Ishikawa (cell line): ENCODE data around the gene PPIAL4G.
"Not testable (repeated sequence)": the region's sequence is repeated elsewhere in the genome, so short reads cannot be mapped to it uniquely, and the experiment has no call there.

Experiments
- CEBPB ChIP-seq: IDR thresholded peaks from 2 replicates; pipeline ENCODE4 v1.6.1; 2012
- CREB1 ChIP-seq: IDR thresholded peaks from 2 replicates; pipeline ENCODE4 v1.6.1; 2012; ENCODE audit warnings: low read depth
- EGR1 ChIP-seq: IDR thresholded peaks from 2 replicates; pipeline ENCODE4 v1.6.1; 2012
- EP300 ChIP-seq: IDR thresholded peaks from 2 replicates; pipeline ENCODE4 v1.6.1; 2012; ENCODE audit warnings: borderline replicate concordance
- FOXM1 ChIP-seq: IDR thresholded peaks from 2 replicates; pipeline ENCODE4 v1.6.1; 2012; ENCODE audit warnings: low read depth, borderline replicate concordance
- NFIC ChIP-seq: IDR thresholded peaks from 2 replicates; pipeline ENCODE4 v1.6.1; 2012
- RAD21 ChIP-seq: IDR thresholded peaks from 2 replicates; pipeline ENCODE4 v1.6.1; 2012; ENCODE audit warnings: low read depth
- TAF1 ChIP-seq: IDR thresholded peaks from 2 replicates; pipeline ENCODE4 v1.6.1; 2012; ENCODE audit warnings: low read depth, mild to moderate bottlenecking
- TCF12 ChIP-seq: IDR thresholded peaks from 2 replicates; pipeline ENCODE4 v1.6.1; 2012; ENCODE audit warnings: low read depth
- TEAD4 ChIP-seq: IDR thresholded peaks from 2 replicates; pipeline ENCODE4 v1.6.1; 2012
- YY1 ChIP-seq: IDR thresholded peaks from 2 replicates; pipeline ENCODE4 v1.6.1; 2012; ENCODE audit warnings: low read depth
- ZBTB7A ChIP-seq: IDR thresholded peaks from 2 replicates; pipeline ENCODE4 v1.6.1; 2012; ENCODE audit warnings: low read depth
- TF ChIP-seq, protein P1 (sequence below): IDR thresholded peaks from 2 replicates; pipeline ENCODE4 v1.6.1; 2012
- TF ChIP-seq, protein P2 (sequence below): IDR thresholded peaks from 2 replicates; pipeline ENCODE4 v1.6.1; 2012
- TF ChIP-seq, protein P3 (sequence below): IDR thresholded peaks from 2 replicates; pipeline ENCODE4 v1.6.1; 2012; ENCODE audit warnings: low read depth, mild to moderate bottlenecking

Gene PPIAL4G

DNA sequence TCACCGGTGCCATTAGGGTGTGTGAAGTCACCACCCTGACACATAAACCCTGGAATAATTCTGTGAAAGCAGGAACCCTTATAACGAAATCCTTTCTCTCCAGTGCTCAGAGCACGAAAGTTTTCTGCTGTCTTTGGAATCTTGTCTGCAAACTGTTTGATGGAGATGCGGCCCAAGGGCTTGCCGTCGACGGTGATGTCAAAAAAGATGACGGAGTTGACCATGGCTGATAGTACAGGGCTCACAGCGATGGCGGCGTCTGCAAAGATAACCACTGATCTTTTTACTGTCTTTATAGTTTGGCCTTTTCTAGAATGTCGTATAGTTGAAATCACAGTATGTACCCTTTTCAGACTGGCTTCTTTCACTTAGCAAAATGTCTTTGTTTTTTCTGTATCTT is at the start of gene PPIAL4G:
TSS of gene PPIAL4G (minus strand) at position 274 of the 400 bp plus-strand sequence. CDS start at position 224, 50 bp downstream.
- TF ChIP-seq YY1, CREB1, TCF12: not testable (repeated sequence)

DNA sequence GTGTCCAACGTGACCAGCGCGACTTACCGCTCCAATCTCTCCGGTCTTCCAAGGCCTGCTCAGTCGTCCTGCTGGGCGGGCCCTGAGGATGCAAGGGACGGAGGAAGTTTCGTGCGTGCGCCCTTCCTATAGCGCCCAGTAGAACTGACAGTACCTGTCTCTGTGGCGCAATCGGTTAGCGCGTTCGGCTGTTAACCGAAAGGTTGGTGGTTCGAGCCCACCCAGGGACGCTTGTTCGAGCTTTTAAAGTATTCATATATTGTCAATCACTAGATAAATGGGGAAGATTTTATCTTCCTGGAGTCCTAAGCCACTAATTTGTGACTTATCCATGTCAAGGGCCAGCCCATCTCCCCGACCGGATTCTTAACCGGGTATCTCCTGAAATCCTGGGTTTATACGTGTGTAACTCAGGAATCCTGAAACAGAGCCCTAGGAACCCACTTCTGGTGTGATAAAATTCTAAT is 46.0 kb upstream of the PPIAL4G start:
- TF ChIP-seq CEBPB (peak; percentile 21; the same call in 1 of the 2 replicates), TEAD4 (0 out of 2 replicates have a peak, but pooled peaks have one; percentile 24)

DNA sequence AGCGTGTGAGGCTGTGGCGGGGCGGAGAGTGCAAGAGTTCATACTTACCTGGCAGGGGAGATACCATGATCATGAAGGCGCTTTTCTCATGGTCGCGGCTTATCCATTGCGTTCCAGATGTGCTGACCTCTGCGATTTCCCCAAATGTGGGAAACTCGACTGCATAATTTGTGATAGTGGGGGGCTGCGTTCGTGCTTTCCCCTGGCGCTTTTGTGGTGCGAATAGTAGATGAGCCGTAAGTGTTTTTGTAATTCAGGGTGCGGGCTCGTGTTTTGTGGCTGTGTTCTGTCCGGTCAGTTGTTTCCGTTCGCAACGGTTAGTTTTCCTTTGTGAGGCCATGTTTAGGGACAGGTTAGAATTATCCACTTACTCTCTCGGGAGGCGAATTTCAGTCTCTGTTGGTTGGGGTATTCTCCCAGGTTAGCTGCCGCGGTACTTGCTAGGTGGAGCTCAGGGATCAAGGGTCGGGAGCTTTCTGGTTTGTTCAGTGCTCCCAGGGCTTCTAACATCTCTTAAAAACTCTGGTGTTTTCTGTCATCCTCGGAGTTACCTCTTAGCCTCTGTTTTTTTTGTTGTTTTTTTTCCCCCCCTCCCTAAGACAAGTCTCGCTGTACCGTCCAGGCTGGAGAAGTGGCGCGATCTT is 39.6 kb upstream of the PPIAL4G start:
- TF ChIP-seq, protein P1, sequence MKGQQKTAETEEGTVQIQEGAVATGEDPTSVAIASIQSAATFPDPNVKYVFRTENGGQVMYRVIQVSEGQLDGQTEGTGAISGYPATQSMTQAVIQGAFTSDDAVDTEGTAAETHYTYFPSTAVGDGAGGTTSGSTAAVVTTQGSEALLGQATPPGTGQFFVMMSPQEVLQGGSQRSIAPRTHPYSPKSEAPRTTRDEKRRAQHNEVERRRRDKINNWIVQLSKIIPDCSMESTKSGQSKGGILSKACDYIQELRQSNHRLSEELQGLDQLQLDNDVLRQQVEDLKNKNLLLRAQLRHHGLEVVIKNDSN: peak; percentile 61; the same call in 1 of the 2 replicates
- TF ChIP-seq, protein P2, sequence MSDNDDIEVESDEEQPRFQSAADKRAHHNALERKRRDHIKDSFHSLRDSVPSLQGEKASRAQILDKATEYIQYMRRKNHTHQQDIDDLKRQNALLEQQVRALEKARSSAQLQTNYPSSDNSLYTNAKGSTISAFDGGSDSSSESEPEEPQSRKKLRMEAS: peak; percentile 65; the same call in 1 of the 2 replicates
- peak; percentile 25; the same call in 1 of the 2 replicates for TF ChIP-seq ZBTB7A
- TF ChIP-seq, protein P3, sequence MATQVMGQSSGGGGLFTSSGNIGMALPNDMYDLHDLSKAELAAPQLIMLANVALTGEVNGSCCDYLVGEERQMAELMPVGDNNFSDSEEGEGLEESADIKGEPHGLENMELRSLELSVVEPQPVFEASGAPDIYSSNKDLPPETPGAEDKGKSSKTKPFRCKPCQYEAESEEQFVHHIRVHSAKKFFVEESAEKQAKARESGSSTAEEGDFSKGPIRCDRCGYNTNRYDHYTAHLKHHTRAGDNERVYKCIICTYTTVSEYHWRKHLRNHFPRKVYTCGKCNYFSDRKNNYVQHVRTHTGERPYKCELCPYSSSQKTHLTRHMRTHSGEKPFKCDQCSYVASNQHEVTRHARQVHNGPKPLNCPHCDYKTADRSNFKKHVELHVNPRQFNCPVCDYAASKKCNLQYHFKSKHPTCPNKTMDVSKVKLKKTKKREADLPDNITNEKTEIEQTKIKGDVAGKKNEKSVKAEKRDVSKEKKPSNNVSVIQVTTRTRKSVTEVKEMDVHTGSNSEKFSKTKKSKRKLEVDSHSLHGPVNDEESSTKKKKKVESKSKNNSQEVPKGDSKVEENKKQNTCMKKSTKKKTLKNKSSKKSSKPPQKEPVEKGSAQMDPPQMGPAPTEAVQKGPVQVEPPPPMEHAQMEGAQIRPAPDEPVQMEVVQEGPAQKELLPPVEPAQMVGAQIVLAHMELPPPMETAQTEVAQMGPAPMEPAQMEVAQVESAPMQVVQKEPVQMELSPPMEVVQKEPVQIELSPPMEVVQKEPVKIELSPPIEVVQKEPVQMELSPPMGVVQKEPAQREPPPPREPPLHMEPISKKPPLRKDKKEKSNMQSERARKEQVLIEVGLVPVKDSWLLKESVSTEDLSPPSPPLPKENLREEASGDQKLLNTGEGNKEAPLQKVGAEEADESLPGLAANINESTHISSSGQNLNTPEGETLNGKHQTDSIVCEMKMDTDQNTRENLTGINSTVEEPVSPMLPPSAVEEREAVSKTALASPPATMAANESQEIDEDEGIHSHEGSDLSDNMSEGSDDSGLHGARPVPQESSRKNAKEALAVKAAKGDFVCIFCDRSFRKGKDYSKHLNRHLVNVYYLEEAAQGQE: 0 out of 2 replicates have a peak, but pooled peaks have one; percentile 26
- TF ChIP-seq NFIC: peak; percentile 66
- TF ChIP-seq YY1: peak; percentile 83
- TF ChIP-seq CEBPB: peak; percentile 30; the same call in 1 of the 2 replicates
- TF ChIP-seq FOXM1: peak; percentile 55; the same call in 1 of the 2 replicates
- TF ChIP-seq EGR1: peak; percentile 62; the same call in 1 of the 2 replicates
- TF ChIP-seq TEAD4: peak; percentile 84
- TF ChIP-seq RAD21: peak; percentile 5; the same call in 1 of the 2 replicates
- TF ChIP-seq TCF12: peak; percentile 88
- peak; percentile 76 for TF ChIP-seq EP300

DNA sequence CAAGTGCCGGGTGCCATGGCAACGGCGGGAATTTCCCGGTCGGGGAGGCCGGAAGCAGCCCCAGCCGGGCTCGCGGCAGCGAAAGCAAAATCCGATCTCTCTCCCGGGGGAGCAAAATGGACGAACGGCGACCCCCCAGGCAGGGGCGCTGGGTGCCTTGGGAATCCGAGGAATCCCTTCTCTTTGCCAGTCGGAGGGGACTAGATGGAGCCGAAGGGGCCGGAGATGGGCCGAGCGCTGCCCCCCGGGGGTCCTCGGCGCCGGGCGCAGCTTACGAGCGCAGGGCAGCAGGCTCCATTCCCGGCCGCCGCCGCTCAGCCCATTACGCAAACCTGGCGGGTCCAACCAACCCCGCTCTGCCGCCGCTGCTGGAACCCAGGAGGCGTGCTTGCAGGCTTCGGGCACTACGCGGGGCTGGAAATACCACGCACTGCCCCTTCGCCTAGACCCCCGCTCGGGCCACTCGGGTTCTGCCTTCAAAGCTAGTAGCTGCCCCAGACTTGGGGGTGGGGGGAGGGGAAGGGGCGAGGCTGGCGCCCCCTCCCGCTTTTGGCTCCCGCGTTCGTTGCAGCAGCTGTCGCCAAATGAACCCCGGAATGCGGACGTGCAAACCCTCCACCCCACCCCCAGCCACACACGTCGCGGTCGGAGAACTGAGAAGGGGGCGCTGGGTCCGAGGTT is 24.1 kb downstream of the PPIAL4G start:
- TF ChIP-seq ZBTB7A: 0 out of 2 replicates have a peak, but pooled peaks have one; percentile 26
- TF ChIP-seq YY1: 0 out of 2 replicates have a peak, but pooled peaks have one; percentile 34
- TF ChIP-seq CEBPB: peak; percentile 12; the same call in 1 of the 2 replicates
- peak; percentile 40; the same call in 1 of the 2 replicates for TF ChIP-seq TEAD4

DNA sequence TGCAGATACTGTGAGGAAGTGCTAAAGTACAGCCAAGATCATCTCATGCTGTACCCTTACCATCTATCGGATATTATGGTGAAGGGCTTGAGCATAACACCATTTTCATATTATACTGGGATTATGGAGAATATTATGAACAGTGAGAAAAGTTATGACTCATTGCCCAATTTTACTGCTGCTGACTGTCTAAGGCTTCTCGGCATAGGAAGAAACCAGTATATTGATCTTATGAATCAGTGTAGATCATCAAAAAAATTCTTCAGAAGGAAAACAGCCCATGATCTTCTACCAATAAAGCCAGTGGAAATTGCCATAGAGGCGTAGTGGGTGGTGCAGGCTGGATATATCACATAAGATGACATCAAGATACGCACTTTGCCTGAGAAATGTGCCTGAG is 47.7 kb downstream of the PPIAL4G start:
- TF ChIP-seq YY1 (no peak), ZBTB7A (no peak), EP300 (no peak), NFIC (no peak), RAD21 (no peak), CREB1 (no peak), FOXM1 (no peak), TEAD4 (no peak), CEBPB (no peak), EGR1 (no peak), TAF1 (no peak), TCF12 (no peak)
- TF ChIP-seq, protein P2: no peak
- TF ChIP-seq, protein P1: no peak
- TF ChIP-seq, protein P3: no peak

DNA sequence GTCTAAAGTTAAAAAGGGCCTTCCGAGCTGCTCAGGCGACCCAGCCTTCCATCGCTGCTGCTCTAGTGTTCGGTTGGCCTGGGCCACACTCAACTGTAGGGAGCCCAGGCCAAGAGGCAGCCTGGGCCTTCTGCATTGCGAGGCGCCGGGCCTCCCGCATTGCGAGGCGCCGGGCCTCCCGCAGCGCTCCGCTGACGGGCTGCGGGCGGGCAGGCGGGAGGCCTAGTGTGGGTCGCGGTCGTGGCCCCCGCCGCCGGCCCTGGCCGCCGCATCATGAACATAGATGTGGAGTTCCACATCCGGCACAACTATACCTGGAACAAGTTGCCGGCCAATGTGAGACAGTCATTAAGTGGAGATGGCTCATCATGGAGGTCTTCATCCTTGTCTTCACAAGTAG is 48.3 kb downstream of the PPIAL4G start:
- TF ChIP-seq TEAD4: no peak
- TF ChIP-seq, protein P2: no peak
- no peak for TF ChIP-seq CEBPB
- TF ChIP-seq, protein P3: no peak
- no peak for TF ChIP-seq FOXM1
- no peak for TF ChIP-seq YY1
- TF ChIP-seq EP300: no peak
- no peak for TF ChIP-seq TAF1
- TF ChIP-seq TCF12: no peak
- no peak for TF ChIP-seq CREB1
- TF ChIP-seq, protein P1: no peak
- no peak for TF ChIP-seq NFIC
- TF ChIP-seq EGR1: no peak
- no peak for TF ChIP-seq RAD21
- TF ChIP-seq ZBTB7A: no peak
